GM18909 (cell line): ENCODE results near the gene ZNF234.
"Not testable (repeated sequence)": the region's sequence is repeated elsewhere in the genome, so short reads cannot be mapped to it uniquely, and the experiment has no call there.

Experiments used
- ATAC-seq: cut with Tn5 transposase; IDR thresholded peaks from one replicate; pipeline ENCODE4 v1.9.1; 2021; ENCODE audit warnings: mild to moderate bottlenecking; ENCODE audit not compliant: unreplicated experiment, poor library complexity

The ZNF234 gene

GRCh38 chr19:44176590-44176989, 35.2 kb downstream of the ZNF234 start:
- ATAC-seq = no peak

- no peak for ATAC-seq
These were observed 39.6 kb downstream of the ZNF234 start for GRCh38 chr19:44180968-44181367.

- no peak for ATAC-seq
These were observed 40.8 kb downstream of the ZNF234 start for GRCh38 chr19:44182145-44182544.

DNA sequence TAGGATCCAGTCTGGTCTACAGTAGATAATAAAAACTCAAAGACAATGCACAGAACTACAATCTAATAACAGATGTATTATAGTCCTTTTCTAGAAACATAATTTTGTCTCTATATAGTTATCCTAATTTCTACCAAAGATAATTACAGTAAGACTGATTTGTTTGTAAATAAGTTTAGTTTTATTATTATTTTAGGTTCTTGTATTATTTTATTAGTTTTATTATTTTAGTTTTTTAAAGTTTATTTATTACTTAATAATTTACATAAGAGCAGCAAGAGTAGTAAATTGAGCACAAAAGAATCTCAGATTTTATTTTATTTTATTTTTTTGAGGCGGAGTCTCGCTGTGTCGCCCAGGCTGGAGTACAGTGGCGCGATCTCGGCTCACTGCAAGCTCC, 48.7 kb downstream of the ZNF234 start:
- no peak for ATAC-seq

DNA sequence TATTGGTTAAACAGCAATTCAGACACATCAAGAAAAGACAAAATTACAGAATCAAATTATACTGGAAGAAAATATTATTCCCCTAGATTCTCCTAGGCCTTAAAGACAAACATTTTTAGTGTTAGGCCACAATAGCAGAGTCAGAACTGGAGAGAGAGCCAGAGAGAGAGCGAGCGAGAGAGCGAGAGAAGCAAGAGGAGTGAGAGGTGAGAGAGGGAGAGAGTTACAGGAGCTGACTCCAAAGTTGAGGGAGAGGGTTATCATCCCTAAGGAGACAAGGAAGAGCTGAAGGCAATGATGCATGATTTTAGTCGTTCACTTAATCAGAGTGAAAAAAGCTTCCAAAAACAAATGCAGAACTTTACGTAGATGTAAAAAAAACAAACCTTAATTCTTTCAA, 50.8 kb downstream of the ZNF234 start:
- ATAC-seq = no peak

- ATAC-seq = no peak
These were observed 55.4 kb downstream of the ZNF234 start for GRCh38 chr19:44196772-44197171.

DNA sequence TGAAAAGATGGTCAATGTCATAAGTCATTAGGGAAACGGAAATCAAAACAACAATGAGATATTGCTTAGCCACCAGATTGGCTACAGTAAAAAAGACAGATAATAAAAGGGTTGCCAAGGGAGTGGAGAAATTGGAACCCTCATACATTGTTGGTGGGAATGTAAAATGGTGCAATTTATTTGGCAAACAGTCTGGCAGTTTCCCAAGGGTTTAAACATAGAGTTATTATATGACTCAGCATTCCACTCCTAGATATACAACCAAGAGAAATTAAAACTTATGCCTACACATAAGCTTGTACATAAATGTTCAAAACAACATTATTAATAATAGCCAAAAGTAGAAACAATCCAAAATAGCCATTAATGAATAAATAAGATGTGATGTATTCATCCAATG, 61.1 kb downstream of the ZNF234 start:
- no peak for ATAC-seq

GRCh38 chr19:44202974-44203373, 61.6 kb downstream of the ZNF234 start:
- no peak for ATAC-seq

- not testable (repeated sequence) for ATAC-seq
These were observed 62.5 kb downstream of the ZNF234 start for GRCh38 chr19:44203877-44204276.

GRCh38 chr19:44204772-44205171, 63.4 kb downstream of the ZNF234 start:
- no peak for ATAC-seq

DNA sequence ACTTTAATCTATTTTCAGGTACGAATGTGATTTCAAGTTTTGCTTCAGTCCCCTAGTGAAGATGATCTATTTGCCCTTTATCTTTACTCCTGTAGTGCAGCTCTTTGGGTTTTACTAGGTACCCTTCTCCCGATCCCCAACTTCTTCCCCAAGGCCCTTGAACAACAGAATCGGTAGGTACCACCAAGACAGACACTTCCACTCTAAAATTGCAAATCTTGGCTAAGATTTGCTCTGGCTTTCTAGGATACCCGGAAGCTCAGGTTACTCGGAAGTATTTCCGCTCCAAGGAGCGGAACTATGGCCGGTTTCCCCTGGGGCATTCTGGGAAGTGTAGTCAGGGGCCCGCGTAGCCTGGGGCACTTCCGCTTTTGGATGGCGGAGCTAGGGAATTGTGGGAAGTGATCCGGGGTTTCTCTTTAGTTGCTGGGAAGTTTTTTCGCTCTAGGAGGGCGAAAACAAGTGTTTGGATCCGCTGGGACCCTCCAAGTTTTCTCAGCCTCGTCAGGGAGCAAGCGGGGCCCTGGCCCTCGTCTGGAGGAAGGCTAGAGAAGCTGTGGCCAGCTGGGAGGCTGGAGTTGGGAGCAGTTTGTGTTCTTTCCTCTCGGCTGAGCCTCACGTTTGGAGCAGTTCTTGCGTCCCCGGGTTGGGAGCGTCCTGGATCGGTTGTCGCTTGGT, 65.9 kb downstream of the ZNF234 start:
- ATAC-seq = peak; percentile 93
